ENCODE measurements around the gene KCNQ1. TPM values are rescaled to one million over a fixed set of nuclear protein-coding genes. Genes with fewer than 3 reads are reported as not detected.

The KCNQ1 gene
- polyA plus RNA-seq, 1 donor (not counting 4 experiments of a cell fraction or from before 2014, with no cell fraction given), result not detected

DNA sequence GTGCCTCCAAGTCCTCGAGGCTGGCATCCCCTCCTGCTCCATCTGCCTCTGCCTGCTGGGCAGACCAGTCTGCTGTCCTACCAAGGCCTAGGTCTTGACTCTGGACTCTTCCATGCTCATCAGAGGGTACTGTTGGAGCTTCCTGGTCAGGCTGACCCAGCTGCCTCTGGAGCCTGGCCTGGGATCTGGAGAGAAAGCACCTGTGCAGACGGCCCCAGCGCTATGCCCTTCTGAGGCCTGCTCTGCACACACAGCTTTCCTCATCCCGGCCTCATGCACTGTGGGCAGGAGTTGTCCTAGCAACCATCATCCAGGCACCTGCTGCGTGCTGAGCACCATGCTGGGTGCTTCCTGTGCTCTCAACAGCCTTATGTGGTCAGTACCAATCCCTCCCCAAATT is 369.9 kb downstream of the KCNQ1 start:
- H3K27ac ChIP-seq (ENCODE audit: control insufficient read depth, insufficient read depth, low read length), result no peak overlapping the region
- no peak for FAIRE-seq
- no peak overlapping the region for H2AFZ ChIP-seq (ENCODE audit: control insufficient read depth, low read length)
- H4K20me1 ChIP-seq (ENCODE audit: control insufficient read depth, extremely low read depth, insufficient read depth, low read length), result peaks cover 2% of the 10 kb centered on the region
- TF ChIP-seq, protein P1, sequence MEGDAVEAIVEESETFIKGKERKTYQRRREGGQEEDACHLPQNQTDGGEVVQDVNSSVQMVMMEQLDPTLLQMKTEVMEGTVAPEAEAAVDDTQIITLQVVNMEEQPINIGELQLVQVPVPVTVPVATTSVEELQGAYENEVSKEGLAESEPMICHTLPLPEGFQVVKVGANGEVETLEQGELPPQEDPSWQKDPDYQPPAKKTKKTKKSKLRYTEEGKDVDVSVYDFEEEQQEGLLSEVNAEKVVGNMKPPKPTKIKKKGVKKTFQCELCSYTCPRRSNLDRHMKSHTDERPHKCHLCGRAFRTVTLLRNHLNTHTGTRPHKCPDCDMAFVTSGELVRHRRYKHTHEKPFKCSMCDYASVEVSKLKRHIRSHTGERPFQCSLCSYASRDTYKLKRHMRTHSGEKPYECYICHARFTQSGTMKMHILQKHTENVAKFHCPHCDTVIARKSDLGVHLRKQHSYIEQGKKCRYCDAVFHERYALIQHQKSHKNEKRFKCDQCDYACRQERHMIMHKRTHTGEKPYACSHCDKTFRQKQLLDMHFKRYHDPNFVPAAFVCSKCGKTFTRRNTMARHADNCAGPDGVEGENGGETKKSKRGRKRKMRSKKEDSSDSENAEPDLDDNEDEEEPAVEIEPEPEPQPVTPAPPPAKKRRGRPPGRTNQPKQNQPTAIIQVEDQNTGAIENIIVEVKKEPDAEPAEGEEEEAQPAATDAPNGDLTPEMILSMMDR (optimal IDR thresholded peaks at IDR 0.05 in 1 of 3, IDR thresholded peaks at IDR 0.05 in 1 of 3, conservative IDR thresholded peaks at IDR 0.05 in 1 of 3; ENCODE audit: extremely low read depth in 1 of 3, insufficient read depth in 2 of 3, low read length in 3 of 3), result no peak
- no peak for TF ChIP-seq EZH2 (IDR thresholded peaks at IDR 0.05; ENCODE audit: low read length)
- H3K4me2 ChIP-seq (ENCODE audit: control insufficient read depth, extremely low read depth, insufficient read depth, low read depth, low read length), result no peak overlapping the region
- H3K36me3 ChIP-seq (ENCODE audit: control insufficient read depth in 2 of 2, extremely low read depth in 1 of 2, insufficient read depth in 2 of 2, low read length in 2 of 2), result no peaks in the 10 kb centered on the region
- H3K27me3 ChIP-seq (ENCODE audit: control insufficient read depth, extremely low read depth, insufficient read depth, low read length), result peaks cover 21% of the 10 kb centered on the region
- H3K79me2 ChIP-seq (ENCODE audit: control insufficient read depth, insufficient read depth, low read length), result no peaks in the 10 kb centered on the region
- H3K9me1 ChIP-seq (ENCODE audit: control insufficient read depth, extremely low read depth, insufficient read depth, low read length), result no peaks in the 10 kb centered on the region
- no peak overlapping the region for H3K9ac ChIP-seq (ENCODE audit: control insufficient read depth, extremely low read depth, insufficient read depth, low read length)
- dilution Hi-C loops (cut with MboI; ENCODE audit: extremely low pct_ligation_motif_present, low sequenced_read_pairs), result no loop called here
- no peak for DNase-seq (ENCODE audit: low read depth, low spot score)
- H3K9me3 ChIP-seq (ENCODE audit: control insufficient read depth, low read depth, low read length), result peaks cover 3% of the 10 kb centered on the region
- H3K4me1 ChIP-seq (ENCODE audit: control insufficient read depth, extremely low read depth, insufficient read depth, low read length), result no peaks in the 10 kb centered on the region
- no peak overlapping the region for H3K4me3 ChIP-seq (ENCODE audit: control insufficient read depth in 2 of 3, extremely low read depth in 1 of 3, insufficient read depth in 2 of 3, low read depth in 1 of 3, low read length in 3 of 3)

DNA sequence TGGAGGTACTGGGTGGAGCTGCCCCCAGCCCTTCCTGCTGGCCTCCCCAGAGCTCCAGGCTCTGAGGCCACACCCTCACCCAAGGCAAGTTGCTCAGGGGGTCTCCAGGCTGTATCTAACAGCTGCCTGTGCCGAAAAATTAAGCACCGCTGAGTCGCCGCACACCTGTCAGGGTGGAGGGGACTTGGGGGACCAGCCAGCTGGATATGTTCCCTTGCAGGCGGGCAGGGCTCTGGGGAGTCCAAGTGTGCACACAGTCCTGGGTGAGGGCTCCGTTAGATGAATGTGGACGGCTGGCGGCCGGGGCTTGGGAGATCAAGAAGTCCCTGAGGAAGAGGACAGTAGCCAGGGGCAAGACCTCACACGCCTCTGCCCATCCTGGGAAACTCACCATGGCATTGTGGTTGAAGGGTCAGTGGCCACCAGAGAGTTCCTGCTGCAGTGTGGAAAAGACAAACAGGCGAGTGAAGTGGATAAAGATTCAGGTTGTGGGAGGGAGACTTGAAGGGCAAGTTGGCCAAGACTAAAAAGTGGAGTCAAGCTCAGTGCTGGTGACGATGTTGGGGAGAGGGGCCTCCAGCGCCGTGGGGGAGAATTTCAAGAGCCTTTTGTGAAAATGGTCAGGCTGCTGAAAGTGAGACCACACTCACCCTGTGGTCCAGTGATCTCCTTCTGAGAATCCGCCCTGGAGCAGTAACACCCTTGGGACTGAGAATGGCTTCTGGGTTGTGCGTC is 371.1 kb downstream of the KCNQ1 start:
- Histone ChIP-seq H3K36me3 (ENCODE audit: control insufficient read depth in 2 of 2, extremely low read depth in 1 of 2, insufficient read depth in 2 of 2, low read length in 2 of 2) (no peaks in the 10 kb centered on the region), H3K4me2 (ENCODE audit: control insufficient read depth, extremely low read depth, insufficient read depth, low read depth, low read length) (no peak overlapping the region)
- dilution Hi-C loops (cut with MboI; ENCODE audit: extremely low pct_ligation_motif_present, low sequenced_read_pairs), result no loop called here

More for the DNA sequence above, 371.1 kb downstream of the KCNQ1 start:
- Histone ChIP-seq H4K20me1 (ENCODE audit: control insufficient read depth, extremely low read depth, insufficient read depth, low read length) (peaks cover 2% of the 10 kb centered on the region), H3K4me3 (ENCODE audit: control insufficient read depth in 2 of 3, extremely low read depth in 1 of 3, insufficient read depth in 2 of 3, low read depth in 1 of 3, low read length in 3 of 3) (no peak overlapping the region), H3K79me2 (ENCODE audit: control insufficient read depth, insufficient read depth, low read length) (no peaks in the 10 kb centered on the region), H2AFZ (ENCODE audit: control insufficient read depth, low read length) (no peak overlapping the region), H3K9me3 (ENCODE audit: control insufficient read depth, low read depth, low read length) (peaks cover 3% of the 10 kb centered on the region), H3K27me3 (ENCODE audit: control insufficient read depth, extremely low read depth, insufficient read depth, low read length) (peaks cover 14% of the 10 kb centered on the region), H3K9me1 (ENCODE audit: control insufficient read depth, extremely low read depth, insufficient read depth, low read length) (no peaks in the 10 kb centered on the region), H3K4me1 (ENCODE audit: control insufficient read depth, extremely low read depth, insufficient read depth, low read length) (no peaks in the 10 kb centered on the region), H3K27ac (ENCODE audit: control insufficient read depth, insufficient read depth, low read length) (no peak overlapping the region), H3K9ac (ENCODE audit: control insufficient read depth, extremely low read depth, insufficient read depth, low read length) (no peak overlapping the region)
- no peak for FAIRE-seq
- TF ChIP-seq, protein P1 (optimal IDR thresholded peaks at IDR 0.05 in 1 of 3, IDR thresholded peaks at IDR 0.05 in 1 of 3, conservative IDR thresholded peaks at IDR 0.05 in 1 of 3; ENCODE audit: extremely low read depth in 1 of 3, insufficient read depth in 2 of 3, low read length in 3 of 3), result no peak
- TF ChIP-seq EZH2 (IDR thresholded peaks at IDR 0.05; ENCODE audit: low read length), result no peak
- no peak for DNase-seq (ENCODE audit: low read depth, low spot score)

Measured in keratinocyte (primary cell).